Amniotic stem cell (primary cell): ENCODE results near the gene ISYNA1.

Experiments
- DNase-seq: peaks from one replicate; lab custom pipeline; 2025; lab: John Stamatoyannopoulos, UW

The ISYNA1 gene

DNA sequence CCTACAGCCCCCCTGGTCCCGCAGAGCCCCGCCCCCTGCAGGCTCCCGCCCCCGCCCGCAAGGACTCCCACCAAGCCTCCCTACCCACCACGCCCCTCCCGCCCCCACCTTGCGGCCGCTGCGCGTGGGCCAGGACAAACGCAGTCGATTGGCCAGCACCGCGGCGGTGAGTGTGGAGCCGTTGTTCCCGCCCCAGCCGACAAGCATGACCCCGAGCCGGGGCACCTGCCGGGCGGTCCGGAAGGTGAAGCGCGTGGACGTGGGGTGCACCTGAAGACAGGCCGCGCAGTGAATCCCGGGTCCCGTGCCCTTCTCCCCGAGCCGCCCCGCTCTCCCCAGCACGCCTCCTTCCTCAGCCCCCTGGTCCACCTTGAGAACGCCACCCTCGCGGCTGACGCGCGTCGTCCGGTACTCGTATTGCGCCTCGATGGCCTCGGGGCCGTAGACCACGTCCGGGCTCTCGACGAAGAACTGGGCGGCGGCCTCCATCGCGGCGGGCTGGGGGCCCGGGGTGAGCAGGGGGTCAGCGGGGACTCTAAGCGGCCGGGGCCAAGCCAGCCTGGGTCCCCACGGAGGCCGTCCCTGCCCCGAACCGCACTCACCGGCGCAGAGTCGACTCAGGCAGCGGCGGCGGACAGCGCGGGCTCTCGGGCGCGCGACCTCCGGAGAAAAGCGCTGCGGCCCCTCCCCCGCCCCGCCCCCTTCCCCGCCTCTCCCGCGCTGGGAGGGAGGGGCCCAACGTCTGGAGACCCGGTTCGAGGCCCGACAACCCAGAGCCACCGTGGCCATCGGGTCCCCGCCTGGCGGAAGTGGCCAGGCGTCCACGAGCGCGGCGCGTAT lies at the start of gene ISYNA1:
Gene ISYNA1, minus strand, starts transcription at position 643 of the 840 bp plus-strand sequence. Its CDS starts 154 bp downstream, at position 489.
- DNase-seq: no peak

DNA sequence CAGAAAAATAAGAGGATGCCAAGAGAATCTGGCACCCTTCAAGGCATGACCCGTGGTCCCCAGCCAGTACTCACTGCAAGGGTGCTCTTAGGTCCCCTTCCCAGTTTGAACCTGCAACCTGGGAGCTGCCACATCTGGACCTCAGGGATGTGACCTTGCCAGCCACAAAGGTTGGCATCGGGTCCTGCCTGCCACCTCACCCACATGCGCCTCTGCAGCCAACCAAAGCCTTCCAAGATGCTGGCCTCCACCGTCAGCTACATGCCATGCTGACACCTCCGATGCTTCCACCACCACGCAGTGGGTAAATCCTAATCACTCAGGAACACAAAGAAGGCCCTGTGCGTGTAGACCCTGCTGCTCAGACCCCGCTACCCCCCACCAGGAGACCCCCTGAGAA lies 48.8 kb upstream of the ISYNA1 start:
- DNase-seq: no peak

DNA sequence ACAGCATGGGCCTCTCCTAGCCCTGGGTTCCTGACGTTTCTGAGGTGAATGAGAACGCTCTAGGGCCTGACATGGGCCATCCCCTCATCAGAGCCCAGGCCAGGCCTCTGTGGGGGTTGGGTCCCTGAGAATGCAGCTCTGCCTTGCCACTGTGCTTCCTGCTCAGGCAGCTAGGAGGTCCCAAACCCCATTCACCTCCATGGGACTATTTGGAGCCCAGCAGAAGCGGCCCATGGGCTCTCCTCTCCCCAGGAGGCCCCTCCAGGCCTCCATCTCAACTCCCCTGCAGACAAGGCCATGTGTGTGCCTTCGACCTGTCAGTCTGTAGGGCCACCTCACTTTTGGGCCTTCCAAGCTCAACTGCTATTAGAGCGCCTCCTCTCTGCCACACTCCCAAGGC lies 47.1 kb upstream of the ISYNA1 start:
- no peak for DNase-seq

DNA sequence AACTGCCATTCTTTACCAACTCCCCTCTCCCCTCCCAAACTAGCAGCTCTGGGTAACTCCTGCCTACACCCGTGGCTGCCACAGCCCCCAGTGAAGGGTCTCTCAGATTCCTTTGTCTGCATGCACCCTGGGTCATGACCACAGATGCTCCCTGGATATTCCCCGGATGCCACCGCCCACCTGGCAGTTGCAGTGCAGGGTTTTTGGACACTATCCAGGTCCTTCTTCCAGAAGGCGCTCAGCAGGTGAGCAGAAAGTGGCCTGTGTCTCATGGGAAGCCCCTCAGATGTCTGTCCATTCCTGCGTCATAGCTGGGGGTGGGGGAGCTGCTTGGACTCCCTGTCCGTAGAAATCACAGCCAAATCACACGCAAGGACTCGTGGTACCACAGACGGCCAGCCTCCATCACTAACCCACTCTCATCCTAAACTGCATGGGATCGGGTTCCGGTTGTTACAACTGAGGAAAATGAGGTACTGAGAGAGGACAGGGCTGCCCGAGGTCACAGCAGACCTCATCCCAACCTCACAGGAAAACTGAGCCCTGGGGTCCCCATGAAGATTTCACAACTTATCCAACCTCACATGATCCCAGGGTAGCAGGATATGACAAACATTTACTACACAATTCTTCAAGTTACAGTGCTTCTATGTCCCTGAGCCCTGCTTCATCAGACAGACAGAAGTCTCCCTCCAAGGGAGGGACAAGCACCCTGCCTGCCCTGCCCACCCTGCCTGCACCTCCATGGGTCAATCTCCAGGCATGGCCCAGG lies 45.4 kb upstream of the ISYNA1 start:
- DNase-seq: no peak

DNA sequence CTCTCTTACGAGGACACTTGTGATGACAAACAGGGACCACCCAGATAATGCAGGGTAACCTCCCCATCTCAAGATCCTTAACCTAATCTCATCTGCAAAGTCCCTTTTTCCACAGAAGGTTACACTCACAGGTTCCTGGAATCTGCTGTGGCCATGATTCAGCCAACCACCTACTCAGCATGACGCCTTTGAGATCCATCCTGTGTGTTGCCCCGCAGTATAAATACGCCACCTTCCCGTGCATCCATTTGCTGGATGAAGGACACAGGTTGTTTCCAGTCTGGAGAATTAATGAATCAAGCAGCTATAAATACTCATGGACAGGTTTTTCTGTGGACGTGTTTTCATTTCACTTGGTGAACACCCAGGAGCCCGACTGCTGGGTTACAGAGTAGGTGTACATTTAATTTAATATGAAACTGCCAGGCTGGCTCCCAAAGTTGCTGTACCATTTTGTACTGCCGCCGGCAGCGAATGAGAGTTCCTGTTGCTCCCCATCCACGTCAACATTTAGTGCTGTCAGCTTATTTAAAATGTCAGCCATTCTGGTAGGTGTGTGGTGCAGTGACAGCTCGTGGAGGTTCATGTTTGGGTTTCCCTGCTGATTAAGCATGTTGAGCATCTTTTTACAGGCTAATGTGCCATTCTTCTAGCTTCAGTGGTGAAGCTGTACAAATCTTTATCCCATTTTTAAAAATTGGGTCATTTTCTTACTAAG lies 43.7 kb upstream of the ISYNA1 start:
- DNase-seq: no peak

DNA sequence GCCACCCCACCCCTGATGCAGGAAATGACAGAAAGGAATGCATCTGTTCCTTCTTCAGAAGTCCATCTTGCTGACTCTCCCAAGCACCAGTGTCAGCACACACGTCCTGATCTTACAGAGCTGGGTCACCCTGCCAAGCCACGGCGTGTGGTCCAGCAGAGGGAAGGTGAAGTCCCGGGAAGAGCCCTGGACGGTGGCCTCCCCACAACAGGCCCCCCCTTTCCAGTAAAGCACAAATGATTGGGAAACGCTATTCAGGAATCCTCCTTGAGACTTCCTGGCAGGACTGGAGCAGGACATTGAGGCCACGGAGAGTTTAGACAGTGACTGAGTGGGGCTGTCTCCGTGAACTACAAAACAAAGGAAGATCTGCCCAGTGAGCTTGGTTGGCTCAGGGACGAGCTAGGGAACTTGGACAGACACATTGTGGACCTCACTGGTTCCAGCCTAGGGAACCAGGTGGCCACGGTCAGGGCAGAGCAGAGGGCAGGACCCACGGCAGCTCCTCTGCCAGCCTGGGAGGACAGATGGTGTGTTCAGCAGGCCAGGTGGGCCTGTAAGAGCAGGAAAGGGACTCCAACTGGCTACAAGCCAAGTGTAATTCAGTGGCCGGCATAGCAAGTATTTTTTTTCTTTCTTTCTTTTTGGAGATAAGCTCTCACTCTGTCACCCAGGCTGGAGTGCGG lies 42.2 kb upstream of the ISYNA1 start:
- DNase-seq: no peak

DNA sequence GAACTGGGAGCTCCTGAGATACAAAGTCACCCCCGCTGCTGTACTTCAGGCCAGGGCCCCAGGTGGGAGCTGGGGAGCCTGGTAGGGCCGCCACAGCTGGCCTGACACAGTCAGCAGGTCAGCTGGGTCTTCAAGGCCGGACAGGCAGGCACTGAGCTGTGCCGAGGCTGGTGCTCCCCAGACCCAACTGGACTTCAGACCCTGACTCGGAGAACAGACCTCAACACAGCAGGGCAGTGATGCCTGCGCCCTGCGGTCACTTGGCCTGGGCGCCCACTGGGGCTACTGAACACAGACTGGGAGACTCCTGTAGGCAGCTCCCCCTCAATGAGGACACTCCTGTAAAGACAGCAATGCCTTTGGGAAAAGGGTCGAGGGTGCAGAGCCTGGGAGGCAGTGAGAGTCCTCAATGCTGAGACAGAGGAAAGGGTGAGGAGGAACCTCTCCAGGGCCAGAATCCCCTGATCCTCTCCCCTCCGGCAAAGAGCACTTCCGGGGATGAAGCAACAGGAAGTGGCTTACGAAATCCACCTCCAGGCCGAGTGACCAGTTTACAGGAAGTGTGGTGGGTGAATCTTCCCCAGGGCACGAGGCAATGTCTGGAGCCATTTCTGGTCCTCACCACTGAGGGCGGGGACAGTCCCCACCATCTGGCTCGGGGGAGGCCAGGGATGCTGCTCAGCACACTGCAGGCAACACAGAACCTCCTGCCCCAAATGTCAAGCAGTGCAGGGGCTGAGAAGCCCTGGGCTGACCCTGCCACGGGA lies 40.8 kb upstream of the ISYNA1 start:
- DNase-seq: peak; percentile 76

DNA sequence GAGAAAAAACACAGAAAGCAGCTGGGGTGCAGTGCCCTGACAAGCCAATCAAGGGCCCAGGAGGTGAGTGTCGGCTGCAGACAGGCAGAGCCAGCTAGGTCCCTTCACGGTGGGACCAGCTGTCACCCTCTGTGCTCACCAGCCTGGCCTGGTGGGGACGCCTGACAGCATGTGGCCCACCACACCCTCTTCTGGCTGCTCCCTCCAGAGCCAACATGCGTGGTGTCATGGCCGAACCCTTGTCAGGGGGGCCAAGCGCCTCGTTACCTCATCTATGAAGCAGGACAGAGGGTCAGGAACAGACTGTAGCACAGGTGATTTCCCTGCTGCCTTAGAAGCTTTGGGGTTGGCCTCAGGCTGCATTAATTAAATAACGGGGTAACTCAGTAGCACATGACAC lies 40.0 kb upstream of the ISYNA1 start:
- no peak for DNase-seq

DNA sequence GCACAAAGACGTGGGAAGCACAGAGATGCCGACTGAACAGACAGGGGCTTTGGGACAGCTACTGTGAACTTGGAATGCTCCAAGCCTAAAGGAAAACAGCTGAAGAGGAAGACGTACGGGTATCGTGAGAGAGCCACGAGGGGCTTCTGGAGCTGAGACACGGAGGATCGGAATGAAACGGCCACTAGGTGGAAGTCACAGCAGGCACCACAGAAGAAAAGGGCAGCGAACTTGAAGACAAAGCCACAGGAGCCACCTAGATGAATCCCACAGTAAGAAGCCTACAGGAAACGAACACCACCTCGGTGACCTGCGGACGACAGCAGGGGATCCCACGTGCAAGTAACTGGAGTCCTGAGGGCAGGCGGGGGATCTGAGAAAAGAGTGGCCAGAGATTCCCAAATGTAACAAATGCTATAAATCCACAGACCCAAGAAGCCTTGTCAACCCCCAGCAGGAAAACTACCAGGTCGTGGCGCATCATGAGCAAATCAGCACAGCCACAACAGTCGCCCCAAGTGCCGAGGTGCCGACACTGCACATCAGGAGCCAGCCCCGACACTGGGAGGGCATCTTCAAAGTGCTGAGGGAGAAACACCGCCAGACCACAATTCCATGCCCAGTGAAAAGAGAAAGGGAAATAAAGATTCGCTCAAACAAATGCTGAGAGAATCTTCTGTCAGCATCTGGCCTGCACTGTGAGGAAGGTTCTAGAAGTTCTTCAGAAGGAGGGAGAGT lies 39.3 kb upstream of the ISYNA1 start:
- no peak for DNase-seq

DNA sequence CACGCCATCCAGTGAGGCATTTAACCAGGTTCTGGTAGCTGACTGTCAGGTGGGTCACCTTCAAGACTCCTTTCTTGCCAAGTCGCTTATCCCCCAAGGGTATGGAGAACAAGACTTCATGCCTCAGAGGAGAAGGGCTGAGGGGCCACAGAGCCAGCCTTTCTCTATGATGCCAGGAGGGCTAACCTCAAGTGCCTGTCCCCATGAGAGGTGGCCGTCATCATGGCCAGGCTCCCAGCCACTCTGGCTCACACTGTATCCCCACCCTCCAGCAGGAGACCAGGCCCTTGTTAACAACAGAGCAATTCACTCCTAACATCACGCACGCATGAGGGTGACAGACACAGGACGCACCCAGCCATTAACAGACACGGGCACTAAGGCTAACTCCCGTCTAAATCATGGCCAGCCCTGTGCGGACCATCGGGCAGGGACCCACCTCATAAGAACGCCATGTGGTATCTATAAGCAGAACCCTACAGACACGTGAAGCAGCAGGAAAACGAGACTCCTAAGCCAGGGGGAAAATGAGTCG lies 38.6 kb upstream of the ISYNA1 start:
- DNase-seq: no peak

DNA sequence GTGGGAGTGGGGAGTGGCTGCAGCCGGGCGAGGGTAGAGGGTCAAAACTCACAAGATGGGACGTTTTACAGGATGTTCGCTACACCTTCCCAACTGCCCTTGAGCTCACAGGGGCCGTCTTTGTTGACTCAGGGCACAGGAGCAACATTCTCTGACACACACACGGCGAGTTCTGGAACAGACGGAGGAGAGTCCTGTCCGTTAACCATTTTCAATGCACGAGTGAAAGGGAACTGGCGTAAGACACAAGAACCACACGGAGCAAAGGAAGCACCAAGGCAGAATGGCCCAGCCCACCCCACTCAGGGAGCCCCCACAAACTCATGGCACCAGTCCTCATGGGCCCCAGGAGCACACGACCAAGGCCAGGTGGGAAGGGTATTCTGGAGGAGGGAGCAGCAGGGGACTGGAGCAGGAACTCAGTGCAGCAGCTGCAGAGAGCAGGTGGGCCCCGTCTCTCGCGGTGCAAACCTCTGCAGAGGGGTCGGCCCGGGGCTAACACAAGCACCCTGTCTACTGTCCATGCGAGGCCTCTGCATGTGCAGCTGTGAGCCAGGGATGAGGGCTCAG lies 37.9 kb upstream of the ISYNA1 start:
- no peak for DNase-seq

DNA sequence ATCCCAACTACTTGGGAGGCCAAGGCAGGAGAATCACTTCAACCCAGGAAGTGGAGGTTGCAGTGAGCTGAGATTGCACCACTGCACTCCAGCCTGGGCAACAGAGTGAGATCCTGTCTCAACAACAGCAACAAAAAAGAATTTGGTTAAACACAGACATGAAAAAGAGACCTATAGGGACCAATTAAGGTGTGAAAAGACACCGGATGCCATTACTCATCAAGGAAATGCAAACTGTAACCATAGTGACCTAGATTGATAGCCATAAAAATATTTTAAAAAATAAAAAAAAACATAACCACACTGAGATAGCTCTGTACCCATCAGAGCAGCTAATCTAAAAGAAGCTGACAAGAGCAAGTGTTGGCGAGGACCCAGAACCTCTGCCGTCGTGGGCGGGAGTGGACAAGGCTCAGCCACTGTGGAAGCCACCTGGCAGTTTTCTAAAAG lies 37.1 kb upstream of the ISYNA1 start:
- DNase-seq: no peak

DNA sequence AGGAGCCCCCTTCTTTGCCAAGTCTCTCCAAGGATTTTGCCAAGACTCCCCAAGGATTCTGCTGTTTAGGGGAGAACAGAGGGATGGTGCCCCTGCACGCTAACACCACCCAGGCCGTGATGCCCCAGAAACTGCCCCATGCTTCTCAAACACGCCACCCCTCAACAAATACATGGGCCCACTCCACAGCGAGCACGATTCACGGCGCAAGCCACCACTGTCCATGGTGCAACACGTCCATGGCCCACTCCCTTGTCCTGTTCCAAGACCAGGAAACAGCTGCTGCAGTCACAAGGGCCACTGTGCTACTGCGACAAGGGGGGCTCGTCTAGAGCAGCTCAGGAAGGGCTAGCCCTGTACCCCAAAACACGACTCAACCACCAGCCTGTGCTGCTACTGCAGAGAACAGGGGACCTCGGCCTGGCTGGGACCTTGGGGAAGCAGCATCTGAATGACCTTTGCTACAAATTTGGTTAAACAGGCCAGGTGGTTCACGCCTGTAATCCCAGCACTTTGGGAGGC lies 36.5 kb upstream of the ISYNA1 start:
- no peak for DNase-seq

DNA sequence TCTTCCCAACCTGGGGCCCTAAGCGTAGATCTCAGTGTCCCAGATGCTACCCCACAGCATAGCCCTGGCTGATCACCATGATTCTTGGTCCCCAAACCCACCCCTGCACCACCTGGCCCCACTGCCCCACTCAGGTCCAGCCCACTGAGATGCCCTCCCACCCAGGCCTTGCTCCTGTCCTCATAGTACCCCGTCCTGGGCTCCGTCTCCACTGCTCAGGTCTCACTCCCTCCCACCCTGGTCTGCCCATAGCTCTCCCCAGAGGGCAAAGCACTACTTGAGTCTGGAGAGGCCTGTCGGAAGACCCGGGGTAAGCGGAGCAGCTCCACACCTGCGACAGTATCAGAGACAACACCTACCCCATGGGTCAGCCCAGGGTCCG lies 35.8 kb upstream of the ISYNA1 start:
- no peak for DNase-seq

DNA sequence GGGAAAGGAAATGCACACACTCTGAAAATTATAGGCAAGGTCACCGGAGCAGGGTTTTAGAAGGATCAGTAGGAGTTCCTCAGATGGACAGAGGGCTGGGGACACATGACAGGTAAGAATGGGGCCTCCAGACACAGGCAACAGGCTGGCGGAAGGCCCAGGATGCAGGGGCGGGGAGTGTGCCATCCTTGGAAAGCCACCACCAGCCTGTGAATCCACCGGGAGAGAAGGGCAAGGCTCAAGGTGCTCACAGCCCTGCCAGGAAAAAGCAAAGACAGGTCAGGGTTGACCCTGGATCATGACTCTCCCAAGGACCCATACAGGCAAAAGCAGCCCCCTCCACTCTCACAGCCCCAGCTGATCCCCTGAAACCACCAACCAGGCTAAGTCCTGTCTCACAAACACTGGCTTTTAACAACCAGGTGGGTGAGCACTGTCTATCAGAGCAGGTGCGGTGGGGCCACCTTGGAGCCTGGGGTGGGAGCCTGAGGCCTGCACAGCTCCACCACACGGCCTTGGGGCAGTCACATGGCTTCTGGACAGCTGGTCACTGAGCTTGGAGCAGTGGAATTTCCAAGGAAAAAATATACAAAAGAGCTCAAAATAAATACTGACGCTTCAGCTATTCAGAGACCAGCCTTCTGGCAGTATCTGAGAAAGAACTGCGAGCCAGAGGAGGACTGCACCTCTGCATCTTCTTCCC lies 35.2 kb upstream of the ISYNA1 start:
- no peak for DNase-seq

DNA sequence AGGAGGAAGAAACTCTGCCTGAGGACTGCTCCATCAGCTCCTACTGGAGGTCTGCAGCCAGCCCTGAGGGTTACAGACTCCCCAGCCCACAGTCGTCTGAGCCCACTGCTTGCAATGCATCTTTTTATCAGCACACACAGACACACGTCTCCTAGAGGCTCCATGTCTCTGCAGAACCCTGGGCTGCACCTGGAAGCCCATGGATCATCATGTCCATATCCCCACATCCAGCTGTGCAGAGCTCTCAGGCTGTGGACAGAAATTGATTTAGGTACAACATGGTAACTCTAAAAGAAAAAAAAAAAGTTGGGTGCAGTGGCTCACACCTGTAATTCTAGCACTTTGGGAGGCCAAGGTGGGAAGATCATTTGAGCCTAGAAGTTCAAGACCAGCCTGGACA lies 32.9 kb upstream of the ISYNA1 start:
- no peak for DNase-seq

DNA sequence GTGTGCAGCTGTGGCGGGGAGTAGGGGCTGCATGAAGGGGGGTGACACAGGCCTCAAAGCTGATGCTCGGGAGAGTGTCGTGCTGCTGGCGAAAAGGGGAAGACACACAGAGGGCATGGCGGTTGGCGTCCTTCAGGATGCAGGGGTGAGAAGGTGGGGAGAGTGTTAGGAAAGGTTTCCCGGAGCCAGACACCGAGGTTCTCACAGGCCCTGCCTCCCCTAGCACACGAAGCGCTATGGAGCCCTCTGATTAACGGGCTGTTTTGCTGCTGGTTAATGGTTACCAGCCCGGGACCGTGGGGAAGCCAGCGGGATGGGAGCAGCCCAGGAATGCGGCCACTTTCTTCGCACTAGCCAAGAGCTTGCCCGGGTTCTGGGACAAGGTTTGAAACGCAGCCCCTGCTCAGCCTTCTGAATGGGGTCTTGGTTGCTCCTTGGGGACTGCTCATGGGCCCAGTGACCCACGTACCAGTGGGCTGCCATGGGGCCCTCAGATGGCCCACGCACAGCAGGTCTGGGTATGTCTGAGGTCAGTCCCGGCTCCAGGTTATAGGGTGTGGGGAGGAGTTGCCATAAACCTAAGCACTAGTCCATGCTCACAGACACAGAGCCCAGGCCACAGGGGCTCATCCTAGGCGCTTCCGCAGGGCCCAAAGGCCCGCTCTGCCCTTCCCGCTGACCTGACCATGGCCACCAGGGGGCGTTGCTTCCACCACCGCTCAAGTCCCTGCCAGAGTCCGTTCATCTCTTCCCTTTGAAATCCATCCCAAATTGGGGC lies 31.3 kb upstream of the ISYNA1 start:
- no peak for DNase-seq

DNA sequence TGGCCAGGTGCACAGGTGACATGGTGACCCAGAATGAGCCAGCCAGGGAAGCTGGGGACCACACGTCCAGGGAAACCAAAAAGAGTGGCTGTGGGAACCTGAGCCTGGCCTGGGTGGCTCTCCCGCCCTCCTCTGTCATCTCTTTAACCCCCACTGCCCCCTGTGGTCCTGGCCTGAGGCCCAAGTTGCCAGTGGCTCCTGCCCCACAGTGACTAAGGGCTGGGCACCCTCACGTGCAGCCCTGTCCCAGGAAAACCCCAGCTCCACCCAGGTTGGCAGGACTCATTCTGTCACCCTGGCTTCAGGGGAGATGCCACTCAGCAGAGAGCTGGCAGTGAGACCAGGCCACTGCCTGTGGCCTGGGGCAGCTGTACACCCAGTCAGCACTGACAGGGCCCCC lies 30.6 kb upstream of the ISYNA1 start:
- no peak for DNase-seq
